Dendritic cell treated with granulocyte-macrophage colony-stimulating factor and Interleukin-4, amounts not matched to agents 40 ng/mL and 50 ng/mL, for 4 days (primary cell): ENCODE results near the gene PFKFB3.
"Not testable (repeated sequence)": the region's sequence is repeated elsewhere in the genome, so short reads cannot be mapped to it uniquely, and the experiment has no call there.

Source experiments
- H3K27ac Mint-ChIP-seq: one replicate; pipeline ENCODE4 v1.8.0; 2022; ENCODE audit warnings: mild to moderate bottlenecking, mixed read lengths
- H3K27me3 Mint-ChIP-seq: one replicate; pipeline ENCODE4 v1.8.0; 2022; ENCODE audit warnings: mild to moderate bottlenecking, mixed read lengths
- H3K36me3 Mint-ChIP-seq: one replicate; pipeline ENCODE4 v1.8.0; 2022; ENCODE audit warnings: low read depth, mixed read lengths
- H3K4me1 Mint-ChIP-seq: one replicate; pipeline ENCODE4 v1.8.0; 2022; ENCODE audit warnings: low read depth, mixed read lengths
- H3K4me3 Mint-ChIP-seq: one replicate; pipeline ENCODE4 v1.8.0; 2022; ENCODE audit warnings: mild to moderate bottlenecking, moderate library complexity, mixed read lengths
- H3K9me3 Mint-ChIP-seq: one replicate; pipeline ENCODE4 v1.8.0; 2022; ENCODE audit warnings: mixed read lengths
- intact Hi-C: fragments of 100-400 bp; cut with micrococcal nuclease; formaldehyde crosslinking; loops from one replicate; pipeline ENCODE4 v1.15.0; 2022

Gene PFKFB3

DNA sequence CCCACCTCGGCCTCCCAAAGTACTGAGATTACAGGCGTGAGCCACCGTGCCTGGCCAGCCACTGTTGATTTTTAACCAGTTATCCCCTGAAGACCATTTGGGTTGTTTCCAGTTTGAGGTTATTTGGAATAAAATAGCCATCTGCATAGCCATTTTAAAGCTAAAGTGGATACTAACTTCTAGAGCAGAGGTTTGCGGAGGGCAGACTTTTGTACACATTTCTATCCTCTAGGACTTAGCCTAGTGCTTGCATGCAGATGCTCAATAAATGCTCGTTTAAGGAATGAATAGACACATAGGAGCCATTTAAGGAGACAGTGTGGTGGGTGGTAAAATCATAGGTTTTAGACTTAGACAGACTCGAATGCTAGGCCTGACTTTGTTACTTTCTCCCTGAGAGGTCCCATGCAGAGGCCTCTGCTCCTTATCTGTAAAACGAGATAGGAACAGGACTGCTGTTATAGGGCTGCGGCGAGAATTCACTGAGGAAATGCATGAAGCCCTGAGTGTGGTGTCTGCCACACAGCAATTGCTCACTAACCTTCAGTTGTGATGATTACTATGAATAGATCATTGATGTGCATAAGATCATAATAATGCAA lies 75.9 kb downstream of the PFKFB3 start:
- H3K4me1 Mint-ChIP-seq, result peaks cover 25% of the 10 kb centered on the region
- no peaks in the 10 kb centered on the region for H3K9me3 Mint-ChIP-seq
- H3K27ac Mint-ChIP-seq, result no peak overlapping the region
- H3K36me3 Mint-ChIP-seq, result peaks cover 5% of the 10 kb centered on the region
- no peak overlapping the region for H3K4me3 Mint-ChIP-seq
- intact Hi-C loops, result no loop called here
- H3K27me3 Mint-ChIP-seq, result peaks cover 6% of the 10 kb centered on the region

GRCh38 chr10:6279540-6280267 lies 77.0 kb downstream of the PFKFB3 start:
- H3K4me3 Mint-ChIP-seq, result no peak overlapping the region
- peaks cover 6% of the 10 kb centered on the region for H3K27me3 Mint-ChIP-seq
- no peaks in the 10 kb centered on the region for H3K9me3 Mint-ChIP-seq
- intact Hi-C loops, result no loop called here
- no peak overlapping the region for H3K27ac Mint-ChIP-seq
- peaks cover 22% of the 10 kb centered on the region for H3K4me1 Mint-ChIP-seq
- peaks cover 5% of the 10 kb centered on the region for H3K36me3 Mint-ChIP-seq

- Mint-ChIP-seq H3K9me3 (no peaks in the 10 kb centered on the region), H3K4me3 (no peak overlapping the region), H3K27ac (no peak overlapping the region), H3K36me3 (peaks cover 5% of the 10 kb centered on the region), H3K27me3 (peaks cover 6% of the 10 kb centered on the region), H3K4me1 (peaks cover 17% of the 10 kb centered on the region)
- intact Hi-C loops, result no loop called here
Observed at GRCh38 chr10:6280291-6280690, 77.6 kb downstream of the PFKFB3 start.

GRCh38 chr10:6282454-6282958 lies 79.8 kb downstream of the PFKFB3 start:
- Mint-ChIP-seq H3K4me1 (peaks cover 7% of the 10 kb centered on the region), H3K27me3 (peaks cover 6% of the 10 kb centered on the region), H3K36me3 (peaks cover 3% of the 10 kb centered on the region), H3K9me3 (no peaks in the 10 kb centered on the region), H3K27ac (no peak overlapping the region), H3K4me3 (no peak overlapping the region)
- intact Hi-C loops, result no loop called here

- intact Hi-C loops, result no loop called here
- no peaks in the 10 kb centered on the region for H3K9me3 Mint-ChIP-seq
Observed at GRCh38 chr10:6283655-6284054, 80.9 kb downstream of the PFKFB3 start.

DNA sequence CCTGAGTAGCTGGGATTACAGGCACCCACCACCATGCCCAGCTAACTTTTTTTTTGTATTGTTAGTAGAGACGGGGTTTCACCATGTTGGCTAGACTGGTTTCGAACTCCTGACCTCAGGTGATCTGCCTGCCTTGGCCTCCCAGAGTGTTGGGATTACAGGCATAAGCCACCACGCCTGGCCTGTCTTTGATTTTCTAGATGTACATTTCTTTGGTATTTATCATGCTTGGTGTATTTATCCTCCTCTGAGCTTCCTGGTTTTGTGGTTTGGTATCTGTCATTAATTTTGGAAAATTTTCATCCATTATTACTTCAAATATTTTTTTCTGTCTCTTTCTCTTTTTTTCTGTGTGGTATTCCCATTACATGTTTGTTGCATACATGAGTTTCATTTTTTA lies 87.9 kb downstream of the PFKFB3 start:
- H3K4me3 Mint-ChIP-seq, H3K36me3 Mint-ChIP-seq, H3K27ac Mint-ChIP-seq, H3K9me3 Mint-ChIP-seq, H3K27me3 Mint-ChIP-seq, intact Hi-C loops: not testable (repeated sequence)
- H3K4me1 Mint-ChIP-seq, result peaks cover 20% of the 10 kb centered on the region

More at GRCh38 chr10:6283655-6284054, 80.9 kb downstream of the PFKFB3 start:
- Mint-ChIP-seq H3K4me3 (no peak overlapping the region), H3K27me3 (peaks cover 6% of the 10 kb centered on the region), H3K4me1 (peaks cover 7% of the 10 kb centered on the region), H3K36me3 (no peaks in the 10 kb centered on the region), H3K27ac (no peak overlapping the region)

GRCh38 chr10:6292741-6293151 lies 90.0 kb downstream of the PFKFB3 start:
- no peaks in the 10 kb centered on the region for H3K36me3 Mint-ChIP-seq
- peaks cover 6% of the 10 kb centered on the region for H3K27me3 Mint-ChIP-seq
- no peak overlapping the region for H3K27ac Mint-ChIP-seq
- H3K4me1 Mint-ChIP-seq, result peaks cover 29% of the 10 kb centered on the region
- H3K4me3 Mint-ChIP-seq, result no peak overlapping the region
- H3K9me3 Mint-ChIP-seq, result peaks cover 7% of the 10 kb centered on the region
- intact Hi-C loops, result no loop called here

DNA sequence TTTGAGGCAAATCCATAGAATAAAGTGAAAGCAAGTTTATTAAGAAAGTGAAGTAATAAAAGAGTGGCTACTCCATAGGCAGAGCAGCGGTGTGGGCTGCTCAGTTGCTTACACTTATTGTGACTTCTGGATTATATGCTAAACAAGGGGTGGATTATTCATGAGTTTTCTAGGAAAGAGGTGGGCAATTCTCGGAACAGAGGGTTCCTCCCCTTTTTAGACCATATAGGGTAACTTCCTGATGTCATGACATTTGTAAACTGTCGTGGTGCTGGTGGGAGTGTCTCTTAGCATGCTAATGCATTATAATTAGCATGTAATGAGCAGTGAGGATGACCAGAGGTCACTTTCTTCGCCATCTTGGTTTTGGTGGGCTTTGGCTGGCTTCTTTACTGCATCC lies 93.7 kb downstream of the PFKFB3 start:
- H3K9me3 Mint-ChIP-seq, H3K27ac Mint-ChIP-seq, H3K36me3 Mint-ChIP-seq, intact Hi-C loops, H3K27me3 Mint-ChIP-seq, H3K4me3 Mint-ChIP-seq: not testable (repeated sequence)
- peaks cover 50% of the 10 kb centered on the region for H3K4me1 Mint-ChIP-seq

DNA sequence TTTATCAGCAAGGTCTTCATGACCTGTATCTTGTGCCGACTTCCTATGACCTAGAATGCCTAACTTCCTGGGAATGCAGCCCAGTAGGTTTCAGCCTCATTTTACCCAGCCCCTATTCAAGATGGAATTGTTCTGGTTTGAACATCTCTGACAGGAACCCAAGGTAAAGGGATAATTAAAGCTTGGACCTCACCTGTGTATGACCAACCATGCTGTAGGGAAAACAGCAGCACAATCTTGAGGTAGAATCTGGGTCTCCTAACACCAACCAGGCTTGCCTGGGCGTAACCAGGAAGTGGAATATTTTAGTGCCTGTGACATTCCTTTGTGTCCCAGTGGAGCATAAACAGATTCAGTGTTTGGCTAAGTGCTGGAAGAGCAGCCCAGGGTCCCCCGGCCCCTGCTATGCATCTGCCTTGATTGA lies 94.1 kb downstream of the PFKFB3 start:
- peaks cover 53% of the 10 kb centered on the region for H3K4me1 Mint-ChIP-seq
- intact Hi-C loops, result no loop called here

GRCh38 chr10:6297522-6297921 lies 94.8 kb downstream of the PFKFB3 start:
- Mint-ChIP-seq H3K27ac (no peak overlapping the region), H3K4me3 (no peak overlapping the region), H3K27me3 (peaks cover 8% of the 10 kb centered on the region), H3K4me1 (peaks cover 51% of the 10 kb centered on the region), H3K36me3 (no peaks in the 10 kb centered on the region), H3K9me3 (peaks cover 7% of the 10 kb centered on the region)
- intact Hi-C loops, result no loop called here

More for the DNA sequence above, 94.1 kb downstream of the PFKFB3 start:
- Mint-ChIP-seq H3K27ac (no peak overlapping the region), H3K9me3 (peaks cover 7% of the 10 kb centered on the region), H3K4me3 (no peak overlapping the region), H3K36me3 (no peaks in the 10 kb centered on the region), H3K27me3 (peaks cover 8% of the 10 kb centered on the region)

- H3K9me3 Mint-ChIP-seq, result peaks cover 7% of the 10 kb centered on the region
- H3K36me3 Mint-ChIP-seq, result no peaks in the 10 kb centered on the region
- no peak overlapping the region for H3K27ac Mint-ChIP-seq
- peaks cover 8% of the 10 kb centered on the region for H3K27me3 Mint-ChIP-seq
- peaks cover 51% of the 10 kb centered on the region for H3K4me1 Mint-ChIP-seq
- intact Hi-C loops, result no loop called here
- no peak overlapping the region for H3K4me3 Mint-ChIP-seq
Observed at GRCh38 chr10:6297951-6298381, 95.2 kb downstream of the PFKFB3 start.

DNA sequence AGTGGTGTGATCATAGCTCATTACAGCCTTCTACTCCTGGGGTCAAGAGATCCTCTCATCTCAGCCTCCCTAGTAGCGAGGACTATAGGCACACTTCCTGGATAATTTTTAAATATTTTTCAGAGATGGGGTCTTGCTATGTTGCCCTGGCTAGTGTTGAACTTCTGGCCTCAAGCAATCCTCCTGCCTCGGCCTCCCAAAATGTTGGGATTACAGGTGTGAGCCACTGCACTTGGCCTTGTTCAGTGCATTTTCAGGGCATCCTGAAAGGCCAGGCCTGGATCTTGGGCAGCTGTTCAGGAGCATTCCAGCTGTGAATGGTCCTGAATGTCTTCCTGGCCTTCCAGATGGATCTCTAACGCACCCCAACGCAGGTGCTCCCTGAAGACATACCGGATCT lies 95.7 kb downstream of the PFKFB3 start:
- Mint-ChIP-seq H3K9me3 (peaks cover 7% of the 10 kb centered on the region), H3K27me3 (peaks cover 8% of the 10 kb centered on the region), H3K27ac (no peak overlapping the region), H3K36me3 (no peaks in the 10 kb centered on the region), H3K4me1 (peaks cover 51% of the 10 kb centered on the region), H3K4me3 (no peak overlapping the region)
- intact Hi-C loops, result no loop called here

DNA sequence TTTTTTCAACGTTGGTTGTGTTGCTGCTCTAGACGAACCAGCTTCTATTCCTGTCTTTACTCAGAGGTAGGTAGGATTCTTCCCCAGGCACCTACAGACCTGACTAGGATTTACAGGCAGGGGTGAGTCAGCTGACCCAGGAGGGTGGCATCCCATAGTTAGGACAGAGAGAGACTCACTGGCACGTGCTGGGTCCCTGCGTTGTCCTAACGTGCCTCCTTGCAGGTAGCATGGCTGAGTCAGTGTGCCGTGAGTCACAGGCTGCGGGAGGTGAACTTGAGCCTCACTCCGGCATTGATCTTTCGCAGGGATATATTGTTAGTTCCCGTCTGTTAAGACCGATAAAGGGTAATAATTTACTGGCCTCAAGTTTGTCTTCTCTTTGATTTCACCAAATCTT lies 96.5 kb downstream of the PFKFB3 start:
- H3K4me3 Mint-ChIP-seq, result no peak overlapping the region
- peaks cover 52% of the 10 kb centered on the region for H3K4me1 Mint-ChIP-seq
- peaks cover 2% of the 10 kb centered on the region for H3K9me3 Mint-ChIP-seq
- peaks cover 8% of the 10 kb centered on the region for H3K27me3 Mint-ChIP-seq
- H3K27ac Mint-ChIP-seq, result peak overlapping the region; percentile 73
- H3K36me3 Mint-ChIP-seq, result no peaks in the 10 kb centered on the region
- intact Hi-C loops, result no loop called here

DNA sequence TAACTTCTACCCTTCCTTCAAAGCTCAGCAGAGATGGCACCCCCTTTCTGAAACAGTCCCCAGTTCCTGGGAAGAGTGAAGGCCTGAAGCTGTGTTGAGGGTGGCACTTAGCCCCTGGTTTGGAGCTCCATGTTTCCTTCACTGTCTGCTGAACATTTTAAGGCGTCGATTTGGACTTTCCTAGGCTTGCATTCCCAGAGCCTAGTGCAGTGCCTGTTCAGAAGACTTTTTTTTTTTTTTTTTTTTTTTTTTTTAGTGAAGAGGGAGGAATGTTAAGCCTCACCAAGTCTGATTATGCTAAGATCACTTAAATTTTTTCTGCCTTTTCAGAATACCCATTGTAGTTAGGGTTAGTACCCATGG lies 97.0 kb downstream of the PFKFB3 start:
- H3K27me3 Mint-ChIP-seq, result peaks cover 8% of the 10 kb centered on the region
- H3K36me3 Mint-ChIP-seq, result no peaks in the 10 kb centered on the region
- no peaks in the 10 kb centered on the region for H3K9me3 Mint-ChIP-seq
- peak overlapping the region; percentile 73 for H3K27ac Mint-ChIP-seq
- no peak overlapping the region for H3K4me3 Mint-ChIP-seq
- intact Hi-C loops, result loop anchor here (1.0 kb wide), 1 partner anchor 24 kb away; no protein-coding TSS in a partner anchor
- H3K4me1 Mint-ChIP-seq, result peaks cover 52% of the 10 kb centered on the region
